Dedifferentiated amniotic fluid mesenchymal stem cell (primary cell): Measurements from ENCODE around the gene ZNF362.
A peak's percentile ranks its signal among the peaks of the same experiment; 100 is the strongest.
"Not testable (repeated sequence)": the region's sequence is repeated elsewhere in the genome, so short reads cannot be mapped to it uniquely, and the experiment has no call there.

Experiments
- DNase-seq: peaks from one replicate; pipeline ENCODE4 v3.0.0-alpha.2; 2016; ENCODE audit errors: extremely low spot score

ZNF362 gene

DNA sequence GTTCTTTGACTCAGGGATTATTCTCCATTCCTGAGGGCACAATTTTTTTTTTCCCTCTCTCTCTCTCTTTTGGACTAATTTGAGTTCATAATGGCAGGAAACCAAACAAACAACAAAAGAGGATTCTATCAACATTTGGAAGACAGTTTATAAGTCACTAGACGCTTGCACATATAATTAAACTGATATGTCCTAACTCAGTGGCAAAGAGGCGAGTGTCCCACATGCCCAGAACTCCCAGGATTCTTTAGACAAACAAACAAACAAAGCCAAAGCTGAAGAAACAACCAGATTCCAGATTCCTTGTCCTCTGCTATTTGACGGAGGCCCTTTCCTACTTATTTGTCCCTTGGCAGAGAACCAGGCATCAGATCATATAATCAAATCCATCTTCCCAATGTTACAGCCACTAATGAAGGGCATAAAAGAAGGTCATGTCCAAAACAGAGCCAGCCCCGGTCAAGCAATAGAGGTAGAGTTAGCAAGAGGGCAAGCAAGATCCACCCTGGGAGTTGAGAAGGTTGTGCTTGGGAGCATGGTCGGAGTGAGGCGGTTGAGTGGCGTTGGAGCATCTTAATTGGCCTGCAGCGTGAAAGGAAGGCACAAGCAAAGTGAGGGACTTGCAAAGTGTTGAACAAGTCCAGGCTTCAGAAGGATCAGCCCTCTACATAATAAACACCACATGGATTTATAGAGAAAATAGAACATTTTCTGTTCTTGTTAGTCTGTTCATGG lies 30.3 kb downstream of the ZNF362 start:
- DNase-seq, result no peak

DNA sequence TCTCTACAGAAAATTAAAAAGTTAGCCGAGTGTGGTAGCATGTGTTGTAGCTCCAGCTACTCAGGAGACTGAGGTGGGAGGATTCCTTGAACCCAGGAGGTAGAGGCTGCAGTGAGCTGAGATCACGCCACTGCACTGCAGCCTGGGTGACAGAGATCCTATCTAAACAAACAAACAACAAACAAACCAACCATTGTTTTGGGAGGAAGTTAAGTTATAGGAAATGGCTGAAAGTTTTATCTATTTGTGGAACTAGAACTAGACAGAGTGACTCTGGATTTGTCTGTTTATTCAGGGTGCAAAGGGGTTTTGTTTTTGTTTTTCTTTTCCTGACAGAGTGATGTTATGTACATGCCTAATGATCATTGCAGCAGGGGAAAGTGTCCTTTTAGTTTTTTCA lies 31.0 kb downstream of the ZNF362 start:
- no peak for DNase-seq

DNA sequence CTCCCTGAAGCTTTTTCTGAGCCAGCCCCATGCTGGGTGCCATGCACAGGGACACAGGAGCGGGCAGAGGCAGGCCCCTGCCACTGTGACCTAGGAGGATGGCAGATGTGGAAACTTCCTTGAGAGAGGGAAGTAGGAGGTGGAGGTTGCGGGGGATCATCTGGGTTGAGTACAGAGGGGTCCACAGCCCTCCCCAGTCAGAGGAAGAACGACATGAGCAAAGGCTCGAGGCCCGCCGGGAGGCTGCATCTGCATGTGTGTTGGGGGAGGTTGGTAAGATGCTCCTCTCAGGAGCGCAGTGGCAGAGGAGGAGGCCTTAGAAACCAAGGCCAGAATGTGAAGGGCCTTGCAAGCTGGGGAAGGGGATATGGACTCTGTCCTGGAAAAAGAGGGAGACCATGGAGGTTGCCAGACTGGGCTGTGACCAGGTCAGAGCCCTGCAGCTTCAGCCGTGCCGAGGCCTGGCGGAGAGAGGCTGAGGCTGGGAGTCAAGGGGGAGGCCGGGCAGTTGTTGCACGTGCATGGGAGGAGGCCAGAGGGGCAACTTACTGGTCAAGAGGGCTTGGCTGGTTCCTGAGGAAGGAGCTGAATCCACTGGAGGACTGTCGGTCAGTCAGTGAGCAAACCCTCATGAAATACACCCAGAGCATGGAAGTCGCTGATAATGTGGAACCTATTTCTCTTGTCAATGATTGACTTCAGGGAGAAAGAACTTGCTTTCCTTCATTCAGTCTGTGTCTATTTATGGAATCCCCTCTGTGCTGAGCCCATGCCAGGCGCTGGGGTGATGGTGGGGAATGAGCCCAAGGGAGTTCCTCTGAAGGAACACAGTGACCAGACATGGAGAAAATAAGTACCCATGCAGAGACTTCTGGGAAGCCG lies 32.9 kb downstream of the ZNF362 start:
- DNase-seq, result no peak

DNA sequence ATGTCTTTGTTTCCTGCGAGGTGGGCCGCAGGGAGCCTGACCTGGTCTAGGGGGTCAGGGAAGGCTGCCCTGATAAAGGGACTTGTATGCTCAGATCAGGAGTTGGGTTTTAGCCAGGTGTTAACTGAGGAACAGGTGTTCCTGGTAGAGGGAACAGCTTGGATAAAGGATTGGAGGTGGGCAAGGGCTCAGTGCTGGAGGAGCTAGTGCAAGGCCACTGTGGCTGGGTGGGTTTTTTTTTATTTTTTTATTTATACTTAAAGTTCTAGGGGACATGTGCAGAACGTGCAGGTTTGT lies 33.5 kb downstream of the ZNF362 start:
- no peak for DNase-seq

DNA sequence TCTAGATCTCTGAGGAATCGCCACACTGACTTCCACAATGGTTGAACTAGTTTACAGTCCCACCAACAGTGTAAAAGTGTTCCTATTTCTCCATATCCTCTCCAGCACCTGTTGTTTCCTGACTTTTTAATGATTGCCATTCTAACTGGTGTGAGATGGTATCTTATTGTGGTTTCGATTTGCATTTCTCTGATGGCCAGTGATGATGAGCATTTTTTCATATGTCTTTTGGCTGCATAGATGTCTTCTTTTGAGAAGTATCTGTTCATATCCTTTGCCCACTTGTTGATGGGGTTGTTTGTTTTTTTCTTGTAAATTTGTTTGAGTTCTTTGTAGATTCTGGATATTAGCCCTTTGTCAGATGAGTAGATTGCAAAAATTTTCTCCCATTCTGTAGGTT lies 34.3 kb downstream of the ZNF362 start:
- DNase-seq, result not testable (repeated sequence)

DNA sequence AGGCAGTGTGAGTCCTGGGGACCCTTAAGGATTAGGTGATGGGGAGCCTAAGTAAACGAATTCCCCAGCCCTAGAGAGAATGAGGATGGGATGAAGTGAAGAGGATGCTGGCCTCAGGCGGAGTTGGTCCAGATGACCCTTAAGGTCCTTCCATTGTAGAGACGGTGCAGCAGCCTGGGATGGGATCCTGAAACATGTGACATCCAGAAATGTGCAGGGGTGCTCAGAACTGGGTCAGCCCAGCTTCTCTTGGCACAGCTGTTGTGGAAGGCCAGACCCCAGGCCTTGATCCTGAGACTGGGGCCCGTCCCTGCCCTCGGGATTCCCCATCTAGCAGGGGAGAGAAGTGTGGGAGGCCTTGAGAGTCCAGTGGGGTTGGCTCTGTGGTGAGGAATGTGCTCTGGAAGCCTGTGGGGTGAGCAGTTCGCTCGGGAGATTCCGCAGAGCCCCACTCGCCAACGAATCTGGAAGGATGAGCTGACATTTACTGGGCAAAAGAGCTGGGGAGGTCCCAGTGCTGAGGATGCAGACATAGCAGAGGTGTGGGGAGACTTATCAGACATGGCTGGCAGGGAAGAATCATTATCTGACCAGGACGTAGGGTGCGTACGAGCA lies 36.5 kb downstream of the ZNF362 start:
- DNase-seq, result no peak

- no peak for DNase-seq
Observed at GRCh38 chr1:33294071-33295010, 38.0 kb downstream of the ZNF362 start.

DNA sequence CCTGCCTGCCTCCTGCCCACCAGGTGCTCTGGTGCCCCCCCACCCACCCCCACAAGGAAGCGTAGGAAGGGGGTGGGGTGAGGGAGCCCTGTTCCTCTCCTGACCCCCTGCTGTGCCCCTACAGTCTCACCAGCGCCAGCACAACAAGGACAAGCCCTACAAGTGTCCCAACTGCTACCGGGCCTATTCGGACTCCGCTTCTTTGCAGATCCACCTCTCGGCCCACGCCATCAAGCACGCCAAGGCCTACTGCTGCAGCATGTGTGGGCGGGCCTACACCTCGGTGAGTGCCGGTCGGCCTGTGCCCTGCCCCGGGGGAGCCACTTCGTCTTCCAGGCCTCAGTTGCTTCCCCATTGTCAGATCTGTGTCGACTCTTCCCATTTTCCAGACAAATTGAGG lies 38.7 kb downstream of the ZNF362 start:
- no peak for DNase-seq

DNA sequence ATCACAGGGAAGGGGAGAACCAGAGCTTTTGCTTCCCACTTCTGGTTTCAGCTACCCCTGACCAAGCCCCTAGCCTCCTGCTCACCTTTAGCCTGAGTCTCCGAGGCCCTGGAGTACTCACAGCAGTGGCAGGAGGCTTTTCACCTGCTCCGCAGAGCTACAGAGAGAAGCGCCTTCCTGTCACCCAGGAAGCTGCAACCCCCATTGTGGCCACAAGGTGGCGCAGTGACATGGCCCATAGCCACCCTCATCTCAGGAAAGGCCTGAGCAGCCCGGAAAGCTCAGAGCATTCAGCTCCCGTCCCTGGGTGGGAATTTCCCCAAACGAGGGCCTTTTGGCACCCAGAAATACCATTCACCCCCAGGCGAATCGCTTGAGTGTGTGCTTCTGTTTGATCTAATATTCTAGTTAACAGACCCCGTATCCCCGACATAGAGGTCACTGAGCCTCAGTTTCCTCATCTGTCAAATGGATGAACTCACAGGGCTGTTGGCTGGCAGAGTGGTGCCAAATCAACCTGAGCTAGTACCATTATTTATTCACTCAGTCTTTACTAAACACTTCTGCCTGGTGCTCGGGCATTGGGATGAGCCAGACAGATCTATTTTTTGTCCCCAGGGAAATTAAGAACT lies 39.3 kb downstream of the ZNF362 start:
- peak; percentile 75 for DNase-seq

- no peak for DNase-seq
Observed at GRCh38 chr1:33296082-33296458, 39.8 kb downstream of the ZNF362 start.

GRCh38 chr1:33296824-33297223 lies 40.5 kb downstream of the ZNF362 start:
- no peak for DNase-seq

- no peak for DNase-seq
Observed at GRCh38 chr1:33297911-33298622, 41.8 kb downstream of the ZNF362 start.

DNA sequence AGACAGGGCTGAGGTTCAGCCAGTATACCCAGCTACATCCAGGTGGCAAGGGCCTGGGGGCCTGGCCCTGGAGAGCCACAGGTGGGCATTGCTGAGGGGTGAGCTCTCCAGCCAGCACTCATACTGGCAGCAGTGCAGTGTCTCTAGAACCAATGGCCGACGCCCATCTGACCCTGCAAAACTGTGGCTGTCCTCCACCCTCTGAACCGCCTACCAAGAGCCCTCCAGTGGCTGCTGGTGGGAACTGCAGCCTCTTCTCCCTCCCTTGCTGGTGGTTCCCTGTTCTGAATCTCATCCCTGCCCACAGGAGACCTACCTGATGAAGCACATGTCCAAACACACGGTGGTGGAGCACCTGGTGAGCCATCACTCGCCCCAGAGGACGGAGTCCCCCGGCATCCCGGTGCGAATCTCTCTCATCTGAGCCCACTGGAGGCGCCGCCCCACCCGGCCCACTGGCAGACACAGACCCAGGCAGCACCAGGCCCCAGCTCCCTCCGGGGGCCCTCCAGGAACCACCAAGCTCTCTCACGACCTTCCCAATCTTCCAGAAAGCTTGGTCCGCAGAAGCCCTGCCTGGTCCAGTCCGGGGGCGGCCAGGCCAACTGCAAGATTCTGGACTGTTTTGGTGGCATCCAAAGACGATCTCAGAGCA lies 42.5 kb downstream of the ZNF362 start:
- DNase-seq, result peak; percentile 44

DNA sequence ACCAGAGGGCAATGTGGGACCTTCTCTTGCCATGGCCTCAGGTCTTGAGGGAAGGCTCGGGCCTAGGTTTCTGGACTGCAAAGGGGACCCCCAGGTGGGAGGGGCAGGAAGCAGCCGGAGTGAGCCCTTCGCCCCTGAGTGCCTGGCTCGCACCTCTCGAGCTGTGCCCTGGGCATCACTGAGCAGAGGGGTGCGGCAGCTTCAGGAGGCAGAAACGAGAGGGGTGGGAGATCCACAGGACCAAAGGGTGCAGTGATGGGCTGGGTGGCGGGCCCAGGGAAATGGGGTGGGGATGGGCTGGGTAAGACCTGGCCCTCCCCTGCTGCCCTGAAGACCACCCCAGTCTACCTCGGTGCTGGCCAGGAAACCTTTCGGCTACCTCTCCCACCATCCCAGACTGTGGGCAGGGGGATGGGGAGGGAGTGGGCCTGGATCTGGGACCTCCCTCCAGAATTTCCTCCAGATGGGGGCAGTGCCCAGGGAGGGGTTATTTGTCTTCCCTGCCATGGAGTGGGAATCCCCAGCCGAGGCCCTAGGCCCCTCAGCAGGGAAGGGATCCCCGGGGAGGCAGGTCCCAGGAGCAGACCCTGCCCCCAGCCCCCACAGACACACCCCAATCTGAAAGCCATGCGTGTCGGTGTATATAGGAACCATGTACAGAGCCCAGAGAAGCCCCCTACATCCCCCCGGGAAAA lies 43.3 kb downstream of the ZNF362 start:
- no peak for DNase-seq

DNA sequence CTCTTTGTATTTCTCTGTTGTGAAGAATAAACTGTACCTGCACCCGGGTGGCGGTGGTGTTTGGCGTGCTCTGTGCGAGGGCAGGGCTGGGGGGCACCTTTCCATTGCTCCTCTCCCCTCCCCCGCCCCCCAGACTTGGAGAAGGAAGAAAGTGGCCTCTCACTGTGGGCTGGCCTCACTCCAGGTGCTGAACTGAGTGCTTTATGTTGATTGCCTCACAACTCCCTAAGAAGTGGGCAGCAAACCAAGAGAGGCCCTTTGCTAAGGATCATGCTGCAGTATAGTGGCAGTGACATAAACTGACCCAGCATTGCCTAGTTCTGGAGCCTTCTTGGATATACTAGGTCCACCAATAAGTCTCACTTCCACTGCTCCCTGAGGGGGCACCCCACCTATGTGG lies 44.4 kb downstream of the ZNF362 start:
- DNase-seq, result peak; percentile 84

GRCh38 chr1:33301273-33301984 lies 45.1 kb downstream of the ZNF362 start:
- no peak for DNase-seq

DNA sequence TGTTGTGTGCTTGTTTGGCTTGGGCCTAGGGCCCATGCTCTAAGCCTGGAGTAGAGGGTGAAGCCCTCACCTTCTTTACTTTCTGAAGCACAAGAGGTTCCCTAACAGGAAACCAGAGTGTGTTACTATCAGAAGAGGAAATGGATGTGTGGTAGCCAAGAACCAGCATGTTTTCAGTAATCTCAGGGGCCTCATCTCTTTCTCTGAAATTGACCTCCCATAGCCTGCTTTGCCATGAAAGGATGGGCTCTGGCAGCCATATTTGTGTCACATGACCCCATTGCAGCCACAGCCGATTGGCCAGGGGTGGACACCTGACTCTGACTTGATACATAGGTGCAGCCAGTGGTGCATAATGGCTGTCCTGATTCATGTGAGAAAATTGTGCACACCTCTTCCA lies 46.0 kb downstream of the ZNF362 start:
- no peak for DNase-seq

DNA sequence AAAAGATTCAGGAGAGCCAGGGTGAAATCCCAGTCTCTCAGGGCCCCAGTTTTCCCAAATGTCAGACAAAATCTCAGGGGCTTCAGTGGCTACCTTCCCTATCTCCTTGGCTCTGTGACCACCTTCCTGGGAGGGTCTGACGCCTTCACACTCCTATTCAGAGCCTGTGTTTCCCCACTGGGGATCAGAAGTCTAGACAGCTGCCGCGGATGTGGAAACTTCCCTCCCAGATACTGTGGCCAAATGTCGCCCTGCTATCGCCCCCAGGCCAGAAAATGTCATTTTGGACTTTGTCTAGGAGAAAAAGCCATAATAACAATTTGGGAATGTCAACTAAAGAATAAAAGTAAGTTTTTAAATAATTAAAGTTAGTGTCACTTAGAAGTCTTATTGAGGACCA lies 48.7 kb downstream of the ZNF362 start:
- no peak for DNase-seq
